Activated B cell treated with CpG ODN at 0.5 μM for 24 hours (primary cell): Measurements from ENCODE around the gene IGHMBP2. TPM values are rescaled to one million over a fixed set of nuclear protein-coding genes. Genes with fewer than 3 reads are reported as not detected.
"Not testable (repeated sequence)": the region's sequence is repeated elsewhere in the genome, so short reads cannot be mapped to it uniquely, and the experiment has no call there.

Source experiments
- ATAC-seq: fragments of 200-7000 bp; cut with Tn5 transposase; one replicate; pipeline ENCODE4 v1.10.0; 2021; ENCODE audit warnings: low read depth, mild to moderate bottlenecking, moderate library complexity
- CTCF ChIA-PET: fragments of 350-600 bp; sonication (Branson Sonifier 250); formaldehyde crosslinking; loops from one replicate; lab custom pipeline; 2021; ENCODE audit warnings: antibody characterized with exemption; lab: Charles Lee
- POLR2A ChIA-PET: fragments of 350-600 bp; sonication (Branson Sonifier 250); formaldehyde crosslinking; loops from one replicate; lab custom pipeline; 2021; ENCODE audit warnings: antibody characterized with exemption; lab: Charles Lee
- DNase-seq: peaks from one replicate; pipeline ENCODE4 v3.0.0; 2022
- H3K27ac Mint-ChIP-seq: one replicate; pipeline ENCODE4 v1.8.0; 2020; ENCODE audit warnings: mixed read lengths
- H3K27me3 Mint-ChIP-seq: one replicate; pipeline ENCODE4 v1.8.0; 2021; ENCODE audit warnings: mixed read lengths
- H3K36me3 Mint-ChIP-seq: one replicate; pipeline ENCODE4 v1.8.0; 2021; ENCODE audit warnings: low read depth, mixed read lengths
- H3K4me1 Mint-ChIP-seq: one replicate; pipeline ENCODE4 v1.8.0; 2021; ENCODE audit warnings: mixed read lengths
- H3K4me3 Mint-ChIP-seq: one replicate; pipeline ENCODE4 v1.8.0; 2020; ENCODE audit warnings: mild to moderate bottlenecking, mixed read lengths
- H3K9me3 Mint-ChIP-seq: one replicate; pipeline ENCODE4 v1.8.0; 2020; ENCODE audit warnings: mixed read lengths
- intact Hi-C: fragments of 100-400 bp; cut with micrococcal nuclease; formaldehyde crosslinking; loops from one replicate; pipeline ENCODE4 v1.15.1; 2024
- total RNA-seq: library from RNA; stranded (reverse); gene quantifications from 2 replicates; pipeline ENCODE4 v1.2.3, GENCODE V29; 2022
- TF ChIP-seq, protein P1 (sequence below): fragments of 200-600 bp; IDR thresholded peaks from one replicate; pipeline ENCODE4 v1.8.0; 2022; ENCODE audit warnings: antibody characterized with exemption, mild to moderate bottlenecking

IGHMBP2 gene
- total RNA-seq, 1 donor from 2014 or later, result 33.8 TPM

DNA sequence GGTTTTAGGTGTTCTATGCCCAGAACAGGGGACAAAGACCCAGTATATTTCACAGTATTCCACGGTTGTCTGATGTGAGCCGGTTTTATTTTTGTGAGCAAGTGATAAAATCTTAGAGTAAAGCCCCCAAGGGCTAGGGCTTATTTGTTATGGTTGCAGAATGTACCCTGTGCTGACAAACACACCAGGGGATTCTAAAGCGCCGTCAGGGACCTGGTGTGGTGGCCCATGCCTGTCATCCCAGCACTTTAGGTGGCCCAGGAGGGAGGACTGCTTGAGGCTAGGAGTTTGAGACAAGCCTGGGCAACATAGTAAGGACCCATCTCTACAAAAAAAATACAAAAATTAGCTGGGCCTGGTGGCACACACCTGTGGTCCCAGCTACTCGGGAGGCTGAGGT, 22.8 kb upstream of the IGHMBP2 start:
- H3K4me3 Mint-ChIP-seq, result no peak overlapping the region
- H3K27ac Mint-ChIP-seq, result no peak overlapping the region
- H3K27me3 Mint-ChIP-seq, result no peaks in the 10 kb centered on the region
- intact Hi-C loops, result no loop called here
- ChIA-PET POLR2A (interaction anchor here (0.6 kb wide), 1 partner anchor 1477 kb away, joined by 3 read pairs; no protein-coding TSS in a partner anchor), CTCF (interaction anchor here (0.6 kb wide), 1 partner anchor 235 kb away, joined by 3 read pairs; no protein-coding TSS in a partner anchor)
- H3K36me3 Mint-ChIP-seq, result peaks cover 2% of the 10 kb centered on the region
- ATAC-seq (no peak), DNase-seq (no peak)
- no peaks in the 10 kb centered on the region for H3K9me3 Mint-ChIP-seq
- no peaks in the 10 kb centered on the region for H3K4me1 Mint-ChIP-seq
- TF ChIP-seq, protein P1, sequence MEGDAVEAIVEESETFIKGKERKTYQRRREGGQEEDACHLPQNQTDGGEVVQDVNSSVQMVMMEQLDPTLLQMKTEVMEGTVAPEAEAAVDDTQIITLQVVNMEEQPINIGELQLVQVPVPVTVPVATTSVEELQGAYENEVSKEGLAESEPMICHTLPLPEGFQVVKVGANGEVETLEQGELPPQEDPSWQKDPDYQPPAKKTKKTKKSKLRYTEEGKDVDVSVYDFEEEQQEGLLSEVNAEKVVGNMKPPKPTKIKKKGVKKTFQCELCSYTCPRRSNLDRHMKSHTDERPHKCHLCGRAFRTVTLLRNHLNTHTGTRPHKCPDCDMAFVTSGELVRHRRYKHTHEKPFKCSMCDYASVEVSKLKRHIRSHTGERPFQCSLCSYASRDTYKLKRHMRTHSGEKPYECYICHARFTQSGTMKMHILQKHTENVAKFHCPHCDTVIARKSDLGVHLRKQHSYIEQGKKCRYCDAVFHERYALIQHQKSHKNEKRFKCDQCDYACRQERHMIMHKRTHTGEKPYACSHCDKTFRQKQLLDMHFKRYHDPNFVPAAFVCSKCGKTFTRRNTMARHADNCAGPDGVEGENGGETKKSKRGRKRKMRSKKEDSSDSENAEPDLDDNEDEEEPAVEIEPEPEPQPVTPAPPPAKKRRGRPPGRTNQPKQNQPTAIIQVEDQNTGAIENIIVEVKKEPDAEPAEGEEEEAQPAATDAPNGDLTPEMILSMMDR, result no peak

DNA sequence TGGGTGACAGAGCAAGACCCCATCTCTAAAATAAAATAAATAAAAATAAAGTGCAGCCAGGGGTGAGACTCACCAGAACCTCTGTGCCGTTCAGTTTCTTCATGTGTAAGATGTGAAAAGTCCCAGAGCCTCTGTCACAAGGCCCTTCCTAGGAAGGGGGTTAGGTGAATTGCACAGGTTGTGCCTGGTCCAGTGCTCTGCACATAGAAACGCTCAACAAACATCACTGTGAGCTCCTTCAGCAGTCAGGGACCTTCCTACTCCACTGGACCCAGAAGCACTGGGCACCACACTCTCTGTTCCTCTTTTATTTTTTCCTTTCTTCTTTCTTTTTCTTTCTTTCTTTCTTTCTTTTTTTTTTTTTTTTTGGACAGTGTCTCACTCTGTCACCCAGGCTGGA, 22.4 kb upstream of the IGHMBP2 start:
- no peaks in the 10 kb centered on the region for H3K27me3 Mint-ChIP-seq
- H3K4me1 Mint-ChIP-seq, result no peaks in the 10 kb centered on the region

DNA sequence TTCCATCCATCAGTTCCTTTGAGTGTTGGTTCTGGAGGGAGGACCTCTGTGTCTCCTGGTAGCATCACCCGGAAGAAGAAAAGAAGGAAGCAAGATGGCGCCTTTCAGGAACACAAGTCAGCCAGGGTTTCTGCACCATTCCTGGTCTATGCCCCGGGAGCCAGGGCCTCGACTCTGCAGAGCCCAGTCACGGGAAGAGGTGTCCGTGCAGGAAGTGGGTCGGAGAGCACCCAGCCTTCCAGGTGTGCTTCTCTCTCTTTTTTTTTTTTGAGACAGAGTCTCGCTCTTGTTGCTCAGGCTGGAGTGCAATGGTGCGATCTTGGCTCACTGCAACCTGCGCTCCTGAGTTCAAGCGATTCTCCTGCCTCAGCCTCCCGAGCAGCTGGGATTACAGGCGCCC, 21.3 kb upstream of the IGHMBP2 start:
- H3K9me3 Mint-ChIP-seq, result no peaks in the 10 kb centered on the region
- ChIA-PET POLR2A (no interaction called here), CTCF (no interaction called here)
- H3K27me3 Mint-ChIP-seq, result no peaks in the 10 kb centered on the region
- ATAC-seq, result no peak
- no peak overlapping the region for H3K4me3 Mint-ChIP-seq
- TF ChIP-seq, protein P1, result no peak
- intact Hi-C loops, result no loop called here
- H3K4me1 Mint-ChIP-seq, result no peaks in the 10 kb centered on the region
- no peak for DNase-seq
- H3K27ac Mint-ChIP-seq, result no peak overlapping the region
- H3K36me3 Mint-ChIP-seq, result peaks cover 2% of the 10 kb centered on the region

More for the DNA sequence above, 22.4 kb upstream of the IGHMBP2 start:
- Mint-ChIP-seq H3K27ac (no peak overlapping the region), H3K9me3 (no peaks in the 10 kb centered on the region), H3K36me3 (peaks cover 2% of the 10 kb centered on the region), H3K4me3 (no peak overlapping the region)
- POLR2A ChIA-PET, result no interaction called here
- intact Hi-C loops, result no loop called here
- CTCF ChIA-PET, result no interaction called here
- ATAC-seq, result no peak
- DNase-seq, result no peak
- TF ChIP-seq, protein P1, result no peak

DNA sequence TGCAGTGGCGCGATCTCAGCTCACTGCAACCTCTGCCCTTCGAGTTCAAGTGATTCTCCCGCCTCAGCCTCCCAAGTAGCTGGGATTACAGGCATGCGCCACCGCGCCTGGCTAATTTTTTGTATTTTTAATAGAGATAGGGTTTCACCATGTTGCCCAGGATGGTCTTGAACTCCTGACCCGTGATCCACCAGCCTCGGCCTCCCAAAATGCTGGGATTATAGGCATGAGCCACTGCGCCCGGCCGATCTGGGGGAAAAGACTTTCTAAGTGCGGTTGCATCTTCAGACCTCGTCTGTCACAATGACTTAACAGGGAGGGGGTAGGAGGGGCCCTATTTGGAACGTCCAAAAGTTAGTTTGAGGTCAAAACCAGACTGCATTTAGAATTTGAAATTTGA, 18.9 kb upstream of the IGHMBP2 start:
- H3K4me3 Mint-ChIP-seq, H3K27me3 Mint-ChIP-seq, DNase-seq, H3K36me3 Mint-ChIP-seq, H3K27ac Mint-ChIP-seq, POLR2A ChIA-PET, H3K9me3 Mint-ChIP-seq, H3K4me1 Mint-ChIP-seq, ATAC-seq, CTCF ChIA-PET, intact Hi-C loops: not testable (repeated sequence)

DNA sequence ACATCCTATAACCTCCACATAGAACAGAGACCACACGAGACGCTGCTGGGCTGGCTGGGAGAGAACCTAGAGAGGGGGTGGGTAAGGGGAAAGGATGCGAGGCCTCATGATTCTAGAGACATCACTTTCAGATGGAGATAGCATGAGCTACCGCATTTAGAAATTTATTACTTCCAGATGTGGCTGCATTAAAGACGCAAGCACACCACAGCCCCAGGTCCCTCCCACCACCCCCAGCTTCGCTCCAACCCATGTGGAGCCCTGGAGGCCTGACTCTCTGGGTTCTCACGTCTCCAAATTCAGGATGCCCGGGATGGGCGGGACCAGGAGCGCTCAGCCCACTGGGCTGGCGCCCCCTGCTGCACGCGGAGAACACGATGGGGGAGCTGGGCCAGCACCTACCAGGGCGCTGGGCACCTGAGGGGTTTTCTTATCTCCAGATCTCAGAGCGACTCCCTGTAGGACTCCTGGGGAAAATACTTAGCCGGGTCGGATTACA, 13.7 kb upstream of the IGHMBP2 start:
- ATAC-seq, result no peak
- H3K27ac Mint-ChIP-seq, result no peak overlapping the region
- no peaks in the 10 kb centered on the region for H3K4me1 Mint-ChIP-seq
- DNase-seq, result no peak
- H3K27me3 Mint-ChIP-seq, result no peaks in the 10 kb centered on the region
- POLR2A ChIA-PET, result no interaction called here
- H3K36me3 Mint-ChIP-seq, result peaks cover 38% of the 10 kb centered on the region
- no peak overlapping the region for H3K4me3 Mint-ChIP-seq
- CTCF ChIA-PET, result no interaction called here
- H3K9me3 Mint-ChIP-seq, result no peaks in the 10 kb centered on the region
- TF ChIP-seq, protein P1, result no peak
- intact Hi-C loops, result loop anchor here (2.0 kb wide), 1 partner anchor 65 kb away; no protein-coding TSS in a partner anchor
